K562 (cell line): ENCODE measurements around the gene LTBP1.

Source experiments
- FOXK1 ChIP-seq: sonication (generic); formaldehyde crosslinking; IDR thresholded peaks from 2 replicates; pipeline ENCODE4 v1.8.0; 2022; ENCODE audit warnings: missing genetic modification reagents, mild to moderate bottlenecking, borderline replicate concordance
- POLR2AphosphoS5 ChIP-seq: IDR thresholded peaks from 2 replicates; pipeline ENCODE4 v1.6.1; 2011; ENCODE audit warnings: mild to moderate bottlenecking, low read depth, low read length, moderate library complexity; ENCODE audit not compliant: control insufficient read depth, insufficient read depth
- RBM34 ChIP-seq: fragments of 200-400 bp; formaldehyde crosslinking; IDR thresholded peaks from 2 replicates; pipeline ENCODE4 v1.6.1; 2018; ENCODE audit warnings: low read length, borderline replicate concordance; ENCODE audit not compliant: insufficient read depth
- ZNF408 ChIP-seq: fragments of 250-450 bp; sonication (Bioruptor Pico); IDR thresholded peaks from 2 replicates; pipeline ENCODE4 v1.4.0; 2020; ENCODE audit warnings: low read depth, mild to moderate bottlenecking, moderate library complexity
- TF ChIP-seq, protein P1 (sequence below): fragments of 450-650 bp; formaldehyde crosslinking; IDR thresholded peaks from 2 replicates; pipeline ENCODE4 v1.4.0; 2020; ENCODE audit warnings: mild to moderate bottlenecking
- TF ChIP-seq, protein P2 (sequence below), 3 experiments: IDR thresholded peaks in 2 of 3; conservative IDR thresholded peaks in 1 of 3; 2 replicates each; pipeline ENCODE4 v1.5.1; 2011 to 2012; ENCODE audit warnings: low read length in 3 of 3, mild to moderate bottlenecking in 3 of 3, control low read depth in 2 of 3, improper control_type of control experiment in 1 of 3, inconsistent platforms in 1 of 3, low read depth in 1 of 3, mixed read lengths in 1 of 3, moderate library complexity in 1 of 3; ENCODE audit not compliant: insufficient read depth in 2 of 3
- TF ChIP-seq, protein P3 (sequence below), 2 experiments: fragments of 450-650 bp; conservative IDR thresholded peaks; 2 replicates each; pipeline ENCODE4 v1.6.1; 2017; ENCODE audit warnings: mild to moderate bottlenecking in 2 of 2, moderate library complexity in 2 of 2

DNA sequence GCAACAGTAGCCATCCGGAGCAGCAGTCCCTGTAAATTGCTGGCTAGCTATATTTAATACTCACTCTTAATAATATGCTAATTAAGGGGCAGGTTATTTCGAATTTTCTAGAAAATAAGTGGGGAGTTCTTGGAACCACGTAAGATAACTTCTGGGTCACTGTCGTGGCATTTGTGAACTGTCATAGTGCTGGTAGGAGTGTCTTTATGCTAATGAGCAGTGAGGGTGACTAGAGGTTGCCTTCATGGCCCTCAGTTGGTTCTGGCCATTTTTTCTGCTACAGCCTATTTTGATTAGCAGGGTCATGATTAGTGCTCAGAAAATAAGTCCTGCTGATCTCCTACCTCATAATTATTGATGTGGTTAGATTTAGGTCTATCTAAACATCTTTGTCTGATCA is 279.8 kb downstream of the LTBP1 start:
- TF ChIP-seq, protein P1, sequence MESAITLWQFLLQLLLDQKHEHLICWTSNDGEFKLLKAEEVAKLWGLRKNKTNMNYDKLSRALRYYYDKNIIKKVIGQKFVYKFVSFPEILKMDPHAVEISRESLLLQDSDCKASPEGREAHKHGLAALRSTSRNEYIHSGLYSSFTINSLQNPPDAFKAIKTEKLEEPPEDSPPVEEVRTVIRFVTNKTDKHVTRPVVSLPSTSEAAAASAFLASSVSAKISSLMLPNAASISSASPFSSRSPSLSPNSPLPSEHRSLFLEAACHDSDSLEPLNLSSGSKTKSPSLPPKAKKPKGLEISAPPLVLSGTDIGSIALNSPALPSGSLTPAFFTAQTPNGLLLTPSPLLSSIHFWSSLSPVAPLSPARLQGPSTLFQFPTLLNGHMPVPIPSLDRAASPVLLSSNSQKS (CRISPR knock-in tag) = no peak
- no peak for TF ChIP-seq POLR2AphosphoS5
- no peak for TF ChIP-seq ZNF408 (CRISPR knock-in tag)
- no peak for TF ChIP-seq RBM34
- TF ChIP-seq FOXK1 (CRISPR knock-in tag) = no peak
- TF ChIP-seq, protein P2, sequence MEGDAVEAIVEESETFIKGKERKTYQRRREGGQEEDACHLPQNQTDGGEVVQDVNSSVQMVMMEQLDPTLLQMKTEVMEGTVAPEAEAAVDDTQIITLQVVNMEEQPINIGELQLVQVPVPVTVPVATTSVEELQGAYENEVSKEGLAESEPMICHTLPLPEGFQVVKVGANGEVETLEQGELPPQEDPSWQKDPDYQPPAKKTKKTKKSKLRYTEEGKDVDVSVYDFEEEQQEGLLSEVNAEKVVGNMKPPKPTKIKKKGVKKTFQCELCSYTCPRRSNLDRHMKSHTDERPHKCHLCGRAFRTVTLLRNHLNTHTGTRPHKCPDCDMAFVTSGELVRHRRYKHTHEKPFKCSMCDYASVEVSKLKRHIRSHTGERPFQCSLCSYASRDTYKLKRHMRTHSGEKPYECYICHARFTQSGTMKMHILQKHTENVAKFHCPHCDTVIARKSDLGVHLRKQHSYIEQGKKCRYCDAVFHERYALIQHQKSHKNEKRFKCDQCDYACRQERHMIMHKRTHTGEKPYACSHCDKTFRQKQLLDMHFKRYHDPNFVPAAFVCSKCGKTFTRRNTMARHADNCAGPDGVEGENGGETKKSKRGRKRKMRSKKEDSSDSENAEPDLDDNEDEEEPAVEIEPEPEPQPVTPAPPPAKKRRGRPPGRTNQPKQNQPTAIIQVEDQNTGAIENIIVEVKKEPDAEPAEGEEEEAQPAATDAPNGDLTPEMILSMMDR (IDR thresholded peaks at IDR 0.05 in 2 of 3, conservative IDR thresholded peaks at IDR 0.05 in 1 of 3; ENCODE audit: insufficient read depth in 2 of 3, low read depth in 1 of 3, low read length in 3 of 3) = no peak
- TF ChIP-seq, protein P3, sequence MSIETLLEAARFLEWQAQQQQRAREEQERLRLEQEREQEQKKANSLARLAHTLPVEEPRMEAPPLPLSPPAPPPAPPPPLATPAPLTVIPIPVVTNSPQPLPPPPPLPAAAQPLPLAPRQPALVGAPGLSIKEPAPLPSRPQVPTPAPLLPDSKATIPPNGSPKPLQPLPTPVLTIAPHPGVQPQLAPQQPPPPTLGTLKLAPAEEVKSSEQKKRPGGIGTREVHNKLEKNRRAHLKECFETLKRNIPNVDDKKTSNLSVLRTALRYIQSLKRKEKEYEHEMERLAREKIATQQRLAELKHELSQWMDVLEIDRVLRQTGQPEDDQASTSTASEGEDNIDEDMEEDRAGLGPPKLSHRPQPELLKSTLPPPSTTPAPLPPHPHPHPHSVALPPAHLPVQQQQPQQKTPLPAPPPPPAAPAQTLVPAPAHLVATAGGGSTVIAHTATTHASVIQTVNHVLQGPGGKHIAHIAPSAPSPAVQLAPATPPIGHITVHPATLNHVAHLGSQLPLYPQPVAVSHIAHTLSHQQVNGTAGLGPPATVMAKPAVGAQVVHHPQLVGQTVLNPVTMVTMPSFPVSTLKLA (conservative IDR thresholded peaks at IDR 0.05) = no peak
